H1 (cell line): ENCODE data around the gene OSBPL3. TPM values are rescaled to one million over a fixed set of nuclear protein-coding genes. Genes with fewer than 3 reads are reported as not detected.

Experiments used
- FOSL1 ChIP-seq: IDR thresholded peaks from 2 replicates; pipeline ENCODE4 v1.6.1; 2011; ENCODE audit warnings: mild to moderate bottlenecking, low read depth, low read length, moderate library complexity; ENCODE audit not compliant: insufficient read depth
- polyA plus RNA-seq, 7 experiments: library from polyadenylated mRNA; depleted of rRNA in 3 of 7; stranded (reverse) in 5 of 7; unstranded in 2 of 7; fragments of >200 nt in 5 of 7; fragments of 200-250 nt in 2 of 7; gene quantifications; 1 replicate in 5 of 7; 2 replicates in 1 of 7; 4 replicates in 1 of 7; pipeline versions ENCODE4 v1.2.1 to v1.2.3, GENCODE V29; 2011 to 2013; ENCODE audit warnings: missing spikeins in 2 of 7, mixed read lengths in 2 of 7
- total RNA-seq: library from RNA; stranded (reverse); fragmentation: NEBNext Ultra II Directional; extraction: Animal tissue kit (Norgen Biotek cat#: 25700); gene quantifications from 2 replicates; pipeline ENCODE4 v1.2.1, GENCODE V29; 2021
- TF ChIP-seq, protein P1 (sequence below): IDR thresholded peaks from 2 replicates; pipeline ENCODE4 v1.6.1; 2011; ENCODE audit warnings: low read depth, mild to moderate bottlenecking, low read length; ENCODE audit not compliant: insufficient read depth

Gene OSBPL3
- total and polyA plus RNA-seq, 2 of the 8 experiments (the other 6 are each of a cell fraction or from before 2014, with no cell fraction given) = 2.8 to 13.9 TPM

DNA sequence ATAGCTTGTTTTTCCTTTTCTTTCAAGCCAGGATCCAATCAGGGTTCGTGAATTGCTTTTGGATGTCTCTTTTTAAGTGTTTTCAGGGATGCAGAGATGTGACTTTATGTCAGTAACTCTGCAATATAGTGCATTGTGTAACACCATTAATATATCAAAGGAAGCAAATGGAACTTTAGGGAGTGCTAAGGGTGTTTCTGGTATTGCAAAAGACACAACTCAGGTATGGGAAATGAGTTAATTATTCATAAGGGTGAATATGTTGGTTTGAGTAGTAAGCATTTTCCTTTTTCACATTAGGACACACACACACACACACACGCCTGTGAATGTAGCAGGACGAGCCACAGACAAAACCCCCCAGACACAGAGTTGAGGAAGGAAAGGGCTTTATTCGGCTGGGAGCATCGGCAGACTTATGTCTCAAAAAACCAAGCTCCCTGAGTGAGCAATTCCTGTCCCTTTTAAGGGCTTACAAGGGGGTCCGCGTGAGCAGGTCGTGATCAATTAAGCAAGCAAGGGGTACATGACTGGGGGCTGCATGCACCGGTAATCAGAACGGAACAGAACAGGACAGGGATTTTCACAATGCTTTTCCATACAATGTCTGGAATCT, 190.9 kb downstream of the OSBPL3 start (continued):
- TF ChIP-seq, protein P1, sequence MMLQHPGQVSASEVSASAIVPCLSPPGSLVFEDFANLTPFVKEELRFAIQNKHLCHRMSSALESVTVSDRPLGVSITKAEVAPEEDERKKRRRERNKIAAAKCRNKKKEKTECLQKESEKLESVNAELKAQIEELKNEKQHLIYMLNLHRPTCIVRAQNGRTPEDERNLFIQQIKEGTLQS = no peak
- TF ChIP-seq FOSL1 = no peak
